ENCODE data around the gene SMAD7.
"Not testable (repeated sequence)": the region's sequence is repeated elsewhere in the genome, so short reads cannot be mapped to it uniquely, and the experiment has no call there.

SMAD7 gene

DNA sequence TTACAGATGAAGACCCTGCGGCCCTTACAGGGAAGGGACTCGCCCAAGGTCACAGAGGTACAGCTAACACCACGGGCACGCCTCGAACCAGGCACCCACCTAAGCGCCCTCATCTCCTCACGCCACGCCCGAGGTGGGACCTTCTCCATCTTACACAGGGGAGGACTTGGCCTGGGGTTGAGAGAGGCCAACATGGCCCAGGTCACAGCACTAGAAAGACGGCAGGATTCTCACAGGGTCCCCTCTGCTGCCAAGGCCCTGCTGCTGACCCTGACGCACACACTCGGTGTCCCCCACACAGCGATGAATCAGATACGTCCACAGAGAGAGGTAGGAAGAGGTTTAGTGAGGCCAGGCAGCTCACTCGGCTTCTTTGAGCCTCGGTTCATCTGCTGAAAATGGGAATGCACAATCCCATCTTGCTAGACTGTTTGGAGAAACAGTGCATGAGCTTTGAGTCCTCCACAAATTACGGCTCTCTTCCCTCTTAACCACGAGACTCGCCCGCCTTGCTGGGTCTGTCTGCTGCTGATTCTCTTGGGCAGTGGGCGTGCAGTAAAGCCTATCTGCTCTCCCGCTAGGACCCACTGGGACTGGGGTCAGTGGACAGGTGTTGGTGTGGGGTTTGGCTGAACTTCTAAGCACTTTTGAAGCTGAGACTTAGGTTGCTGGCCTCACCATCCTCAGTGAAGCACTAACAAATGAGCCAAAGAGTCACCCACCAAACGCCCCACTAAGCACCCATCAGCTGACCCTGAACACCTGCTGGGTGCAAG is 79.2 kb downstream of the SMAD7 start:
- Histone ChIP-seq H3K9me3 (replicated peaks; ENCODE audit: low read length) (no peaks in the 10 kb centered on the region), H3K4me1 (ENCODE audit: control insufficient read depth, insufficient read depth, low read length) (peaks cover 33% of the 10 kb centered on the region), H3K4me3 (ENCODE audit: low read length) (no peak overlapping the region)

GRCh38 chr18:48870926-48871325 is 79.8 kb downstream of the SMAD7 start:
- H3K9me3 ChIP-seq (replicated peaks; ENCODE audit: low read length); H3K9ac ChIP-seq (ENCODE audit: low read depth, low read length); H3K4me3 ChIP-seq (ENCODE audit: low read length); H3K27me3 ChIP-seq (ENCODE audit: control insufficient read depth, insufficient read depth, low read length); H3K36me3 ChIP-seq (ENCODE audit: insufficient read depth, low read length); H3K4me2 ChIP-seq (ENCODE audit: low read length): not testable (repeated sequence)
- H3K4me1 ChIP-seq (ENCODE audit: control insufficient read depth, insufficient read depth, low read length), result peaks cover 32% of the 10 kb centered on the region

More for the DNA sequence above, 79.2 kb downstream of the SMAD7 start:
- Histone ChIP-seq H3K9ac (ENCODE audit: low read depth, low read length) (no peak overlapping the region), H3K27me3 (ENCODE audit: control insufficient read depth, insufficient read depth, low read length) (no peaks in the 10 kb centered on the region), H3K4me2 (ENCODE audit: low read length) (no peak overlapping the region), H3K36me3 (ENCODE audit: insufficient read depth, low read length) (no peaks in the 10 kb centered on the region)

Data from skeletal muscle satellite cell (primary cell).